Smooth muscle cell of the brain vasculature (primary cell): ENCODE data around the gene PDP2.

Source experiments
- DNase-seq: peaks from one replicate; pipeline ENCODE4 v3.0.0-alpha.2; 2012; ENCODE audit warnings: low read depth, low spot score

PDP2 gene

GRCh38 chr16:66903544-66904427 is 23.5 kb downstream of the PDP2 start:
- DNase-seq, result no peak

GRCh38 chr16:66904428-66904845 is 24.1 kb downstream of the PDP2 start:
- DNase-seq, result no peak

- DNase-seq, result no peak
These were observed 24.7 kb downstream of the PDP2 start for GRCh38 chr16:66904846-66905632.

GRCh38 chr16:66905633-66906539 is 25.6 kb downstream of the PDP2 start:
- DNase-seq, result no peak

- DNase-seq, result no peak
These were observed 26.9 kb downstream of the PDP2 start for GRCh38 chr16:66906916-66907836.

GRCh38 chr16:66908116-66908515 is 27.8 kb downstream of the PDP2 start:
- no peak for DNase-seq

GRCh38 chr16:66908762-66909559 is 28.6 kb downstream of the PDP2 start:
- DNase-seq, result no peak

- no peak for DNase-seq
These were observed 30.0 kb downstream of the PDP2 start for GRCh38 chr16:66910175-66910940.

- DNase-seq, result no peak
These were observed 30.8 kb downstream of the PDP2 start for GRCh38 chr16:66911112-66911511.

GRCh38 chr16:66911801-66912200 is 31.5 kb downstream of the PDP2 start:
- no peak for DNase-seq

GRCh38 chr16:66913081-66913480 is 32.8 kb downstream of the PDP2 start:
- DNase-seq, result no peak

- DNase-seq, result no peak
These were observed 33.4 kb downstream of the PDP2 start for GRCh38 chr16:66913711-66914110.

- DNase-seq, result no peak
These were observed 34.2 kb downstream of the PDP2 start for GRCh38 chr16:66914541-66914940.

- DNase-seq, result no peak
These were observed 34.7 kb downstream of the PDP2 start for GRCh38 chr16:66915041-66915440.

- no peak for DNase-seq
These were observed 36.2 kb downstream of the PDP2 start for GRCh38 chr16:66916518-66916917.

GRCh38 chr16:66917741-66918140 is 37.4 kb downstream of the PDP2 start:
- no peak for DNase-seq

- no peak for DNase-seq
These were observed 38.0 kb downstream of the PDP2 start for GRCh38 chr16:66918355-66918754.

- no peak for DNase-seq
These were observed 38.7 kb downstream of the PDP2 start, which contains the start of gene CDH16 for GRCh38 chr16:66918803-66919568. Gene CDH16, minus strand, starts transcription at chr16:66918885. Its CDS starts 820 bp downstream, at chr16:66918065.
